Kidney (tissue), 14 donors: ENCODE measurements around the gene HAGH. TPM values are rescaled to one million over a fixed set of nuclear protein-coding genes. Genes with fewer than 3 reads are reported as not detected.

Experiments used
- DNase-seq, 5 donors: peaks; one replicate each; pipeline ENCODE4 v3.0.0-alpha.2; 2013 to 2020
- FAIRE-seq: peaks from 2 replicates; lab custom pipeline; 2012; peaks lifted over from hg19 to GRCh38; lab: Jason Lieb, UNC
- H3K27ac ChIP-seq, 2 donors: one replicate each; pipeline ENCODE4 v1.7.0; 2013; ENCODE audit warnings: low read depth in 2 of 2, low read length in 2 of 2, inconsistent platforms in 1 of 2
- H3K27me3 ChIP-seq: one replicate; pipeline ENCODE4 v1.7.1; 2013; ENCODE audit warnings: low read length, inconsistent platforms; ENCODE audit not compliant: control insufficient read depth, insufficient read depth
- H3K36me3 ChIP-seq, 3 donors: one replicate each; pipeline versions ENCODE4 v1.7.0 to v1.7.1; 2013; ENCODE audit warnings: low read length in 3 of 3, control low read depth in 1 of 3, inconsistent platforms in 1 of 3; ENCODE audit not compliant: insufficient read depth in 3 of 3, control insufficient read depth in 2 of 3
- H3K4me1 ChIP-seq, 3 donors: one replicate each; pipeline versions ENCODE4 v1.7.0 to v1.7.1; 2013; ENCODE audit warnings: low read length in 3 of 3, inconsistent platforms in 1 of 3, low read depth in 1 of 3; ENCODE audit not compliant: control insufficient read depth in 2 of 3, insufficient read depth in 2 of 3
- H3K4me3 ChIP-seq, 3 donors: one replicate each; pipeline versions ENCODE4 v1.7.0 to v1.8.1; 2013; ENCODE audit warnings: low read length in 3 of 3, control low read depth in 1 of 3, inconsistent platforms in 1 of 3
- H3K9ac ChIP-seq, 3 donors: one replicate each; pipeline versions ENCODE4 v1.7.0 to v1.7.1; 2013; ENCODE audit warnings: low read length in 3 of 3, control low read depth in 1 of 3, inconsistent platforms in 1 of 3
- H3K9me3 ChIP-seq, 3 donors: one replicate each; pipeline versions ENCODE4 v1.7.0 to v1.7.1; 2013; ENCODE audit warnings: low read length in 3 of 3, control low read depth in 1 of 3, inconsistent platforms in 1 of 3; ENCODE audit not compliant: control insufficient read depth in 2 of 3, insufficient read depth in 1 of 3
- CTCF ChIP-seq: IDR thresholded peaks from 3 replicates; pipeline ENCODE4 v1.5.1; 2012; ENCODE audit warnings: mild to moderate bottlenecking, moderate library complexity, borderline replicate concordance; ENCODE audit not compliant: insufficient read depth; ENCODE audit errors: extremely low read depth
- intact Hi-C: fragments of 100-400 bp; cut with DNase I; formaldehyde crosslinking; loops from one replicate; pipeline ENCODE4 v1.11.1; 2022
- polyA plus RNA-seq: library from polyadenylated mRNA; stranded (reverse); fragments of 350-450 nt; fragmentation: Illumina TruSeq; extraction: RNeasy Lipid Tissue Mini Kit (QIAGEN cat#74804); gene quantifications from one replicate; pipeline ENCODE4 v1.2.3, GENCODE V29; 2014; ENCODE audit warnings: low read depth, low replicate concordance; ENCODE audit not compliant: insufficient read depth
- total RNA-seq: library from RNA; stranded (reverse); fragmentation: NEBNext Ultra II Directional; extraction: Animal tissue kit (Norgen Biotek cat#: 25700); gene quantifications from one replicate; pipeline ENCODE4 v1.2.1, GENCODE V29; 2021
- donor health status: control.
- donor health status: control.
- donor health status: control.
- donor health status: control.
- donor health status: control.
- donor health status: DM: yes; HTN: yes; CAD: no.
- donor health status: Normal renal cell carcinoma (clear cell type).

The HAGH gene
- total and polyA plus RNA-seq, 2 donors from 2014 or later = 48.1 to 258 TPM

DNA sequence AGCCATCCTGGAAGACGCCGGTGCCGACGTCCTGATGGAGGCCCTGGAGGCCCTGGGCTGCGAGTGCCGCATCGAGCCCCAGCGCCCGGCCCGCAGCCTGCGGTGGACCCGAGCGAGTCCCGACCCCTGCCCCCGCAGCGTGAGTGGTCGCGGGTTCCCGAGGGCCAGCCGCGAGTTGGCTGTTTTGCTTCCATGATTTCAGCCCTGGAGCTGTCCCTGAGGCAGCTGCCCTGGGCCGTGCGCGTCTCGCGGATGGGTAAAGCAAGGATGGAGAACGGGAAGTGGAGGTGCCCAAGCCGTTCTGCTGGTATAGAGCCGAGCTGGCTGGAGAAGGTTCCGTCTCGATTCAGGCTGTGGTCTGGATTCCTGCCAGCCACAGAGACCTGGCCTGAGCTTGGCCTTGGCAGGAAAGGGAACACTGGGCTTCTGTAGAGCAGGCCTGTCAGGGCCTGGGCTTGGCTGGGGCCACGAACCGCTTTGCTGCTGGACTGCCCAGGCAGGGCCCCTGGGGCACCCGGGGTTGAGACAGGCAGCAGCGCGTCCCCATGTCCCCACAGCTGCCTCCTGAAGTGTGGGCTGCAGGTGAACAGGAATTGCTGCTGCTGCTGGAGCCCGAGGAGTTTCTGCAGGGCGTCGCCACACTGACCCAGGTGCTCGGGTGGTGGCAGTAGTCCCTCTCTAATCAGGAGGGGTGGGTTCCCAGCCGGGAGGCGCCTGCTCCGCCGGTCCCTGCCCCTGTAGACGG is 52.8 kb downstream of the HAGH start:
- peak overlapping the region; percentile 58 to 81 (median 76) for H3K4me3 ChIP-seq
- peaks cover 0 to 4% (median 4%) of the 10 kb centered on the region in 3 donors for H3K36me3 ChIP-seq
- FAIRE-seq (no peak), DNase-seq (peak in 1 of 5 donors; percentile 21)
- peak overlapping the region in 2 of 3 donors; percentile 55 for H3K9ac ChIP-seq
- H3K27ac ChIP-seq = peak overlapping the region; percentile 32 to 85
- H3K4me1 ChIP-seq = peaks cover 0 to 24% (median 6%) of the 10 kb centered on the region in 3 donors
- H3K27me3 ChIP-seq = no peaks in the 10 kb centered on the region
- H3K9me3 ChIP-seq = no peaks in the 10 kb centered on the region
- TF ChIP-seq CTCF = no peak
- intact Hi-C loops = no loop called here

DNA sequence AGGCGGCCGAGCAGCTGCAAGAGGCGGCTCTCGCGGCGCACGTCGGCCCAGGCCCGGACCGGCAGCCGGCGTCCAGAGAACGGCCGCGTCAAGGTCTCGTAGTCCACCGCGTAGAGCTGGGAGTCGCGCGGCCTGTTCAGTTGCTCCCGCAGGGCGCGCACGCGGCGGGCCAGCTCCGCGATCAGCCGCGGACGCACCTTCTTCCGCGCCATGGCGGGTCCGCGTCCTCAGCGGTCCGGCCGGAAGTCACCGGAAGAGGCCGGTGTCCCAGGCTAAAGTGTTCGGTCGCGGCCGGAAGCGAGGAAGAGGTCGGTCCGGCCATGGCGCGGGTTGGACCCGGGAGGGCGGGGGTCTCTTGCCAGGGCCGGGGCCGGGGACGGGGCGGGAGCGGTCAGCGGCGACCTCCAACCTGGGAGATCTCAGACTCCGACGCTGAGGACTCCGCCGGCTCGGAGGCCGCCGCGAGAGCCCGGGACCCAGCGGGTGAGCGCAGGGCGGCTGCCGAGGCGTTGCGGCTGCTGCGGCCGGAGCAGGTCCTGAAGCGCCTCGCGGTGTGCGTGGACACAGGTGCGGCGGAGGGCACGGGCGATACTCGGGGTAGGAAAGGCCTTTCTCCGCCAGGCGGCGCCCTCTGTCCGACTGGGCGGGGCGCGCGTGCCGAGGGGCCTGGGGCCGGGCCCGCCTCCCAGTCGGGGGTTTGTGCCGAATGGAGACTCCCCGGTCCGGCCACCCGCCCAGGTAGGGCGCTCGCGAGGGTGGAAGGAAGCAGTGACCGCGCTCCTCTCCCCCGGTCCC is 53.5 kb downstream of the HAGH start, which contains the start of gene MRPS34:
MRPS34 (minus strand) TSS at position 227 of the 795 bp plus-strand sequence; CDS start at position 212, 15 bp downstream.
- Histone ChIP-seq H3K4me3 (peak within 1 kb of the TSS; percentile 58 to 81 (median 76)), H3K4me1 (peaks cover 0 to 24% (median 6%) of the 10 kb centered on the region in 3 donors), H3K27ac (peak within 1 kb of the TSS; percentile 85), H3K9me3 (no peaks in the 10 kb centered on the region), H3K9ac (peak within 1 kb of the TSS; percentile 39 to 55 (median 55)), H3K27me3 (no peaks in the 10 kb centered on the region), H3K36me3 (peaks cover 0 to 4% (median 4%) of the 10 kb centered on the region in 3 donors)
- DNase-seq (peak; percentile 88 to 95 (median 92)), FAIRE-seq (no peak)
- peak; percentile 69 for TF ChIP-seq CTCF
- intact Hi-C loops = no loop called here

DNA sequence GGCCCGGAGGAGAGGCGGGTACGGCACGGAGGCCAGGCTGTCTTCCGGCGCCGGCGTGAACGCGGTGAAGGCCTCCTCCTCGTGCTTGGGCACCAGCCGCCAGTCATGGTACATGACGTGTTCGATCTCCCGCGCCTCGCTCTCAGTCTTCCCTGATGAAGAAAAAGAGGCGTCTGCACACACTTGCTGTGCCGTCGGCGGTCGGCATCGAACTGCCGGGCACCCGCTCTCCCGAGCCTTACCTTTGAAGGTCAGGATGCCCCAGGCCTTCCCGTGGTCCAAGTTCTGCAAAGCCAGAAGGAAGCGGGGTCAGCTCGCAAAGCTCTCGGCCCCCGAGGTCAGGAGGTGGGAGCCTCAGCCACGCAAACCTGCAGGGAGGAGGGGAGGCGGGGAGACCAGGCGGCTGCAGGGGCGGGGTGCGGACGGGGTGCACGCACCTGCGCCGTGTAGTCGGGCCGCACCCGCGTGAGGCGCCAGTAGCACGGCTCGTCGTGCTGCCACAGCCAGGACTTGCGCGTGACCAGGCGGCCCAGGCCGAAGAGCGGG is 54.2 kb downstream of the HAGH start, which contains the start of gene EME2:
EME2 (plus strand) TSS at position 449 of the 546 bp plus-strand sequence. CDS start 418 bp downstream, outside the sequence.
- H3K4me1 ChIP-seq = peaks cover 0 to 24% (median 6%) of the 10 kb centered on the region in 3 donors
- H3K9ac ChIP-seq = peak within 1 kb of the TSS; percentile 39 to 55 (median 55)
- no peaks in the 10 kb centered on the region for H3K9me3 ChIP-seq
- peak within 1 kb of the TSS; percentile 58 to 81 (median 76) for H3K4me3 ChIP-seq
- intact Hi-C loops = no loop called here
- no peaks in the 10 kb centered on the region for H3K27me3 ChIP-seq
- FAIRE-seq (no peak), DNase-seq (peak in 1 of 5 donors; percentile 75)
- H3K27ac ChIP-seq = peak within 1 kb of the TSS; percentile 85
- TF ChIP-seq CTCF = no peak
- peaks cover 0 to 4% (median 4%) of the 10 kb centered on the region in 3 donors for H3K36me3 ChIP-seq
